HFF-Myc (cell line): ENCODE results near the gene CHMP2A.

Source experiments
- DNase-seq: peaks from one replicate; pipeline ENCODE4 v3.0.0-alpha.2; 2011; ENCODE audit warnings: low read depth; ENCODE audit errors: extremely low read depth
- H3K4me3 ChIP-seq: replicated peaks from 2 replicates; pipeline ENCODE4 v1.5.1; 2011; ENCODE audit warnings: low read depth, mild to moderate bottlenecking, control low read depth, low read length
- CTCF ChIP-seq: IDR thresholded peaks from 2 replicates; pipeline ENCODE4 v1.5.1; 2012; ENCODE audit warnings: mild to moderate bottlenecking, low read depth, low read length, control low read depth; ENCODE audit errors: missing control alignments

Gene CHMP2A

GRCh38 chr19:58557221-58558065, 2.5 kb upstream of the CHMP2A start:
- H3K4me3 ChIP-seq: peak overlapping the region; percentile 80
- no peak for DNase-seq
- no peak for TF ChIP-seq CTCF

- no peak for DNase-seq
- TF ChIP-seq CTCF: no peak
- peak overlapping the region; percentile 80 for H3K4me3 ChIP-seq
Measured at GRCh38 chr19:58556622-58557220, 1.8 kb upstream of the CHMP2A start.

GRCh38 chr19:58555920-58556621, 1.2 kb upstream of the CHMP2A start:
- TF ChIP-seq CTCF: no peak
- DNase-seq: no peak
- H3K4me3 ChIP-seq: peak overlapping the region; percentile 80

- peak overlapping the region; percentile 63 for H3K4me3 ChIP-seq
- no peak for TF ChIP-seq CTCF
- no peak for DNase-seq
Measured at GRCh38 chr19:58555369-58555885, 522 bp upstream of the CHMP2A start.

GRCh38 chr19:58553799-58554493, 959 bp downstream of the CHMP2A start:
- H3K4me3 ChIP-seq: peak overlapping the region; percentile 63
- TF ChIP-seq CTCF: no peak
- DNase-seq: no peak

- TF ChIP-seq CTCF: no peak
- no peak overlapping the region for H3K4me3 ChIP-seq
- no peak for DNase-seq
Measured at GRCh38 chr19:58552655-58553054, 2.2 kb downstream of the CHMP2A start.
